GM18951 (cell line): ENCODE measurements around the gene WFDC5.
"Not testable (repeated sequence)": the region's sequence is repeated elsewhere in the genome, so short reads cannot be mapped to it uniquely, and the experiment has no call there.

Experiments
- POLR2A ChIP-seq: IDR thresholded peaks from 4 replicates; pipeline ENCODE4 v1.6.1; 2011; ENCODE audit warnings: mild to moderate bottlenecking; ENCODE audit not compliant: insufficient read length, insufficient read depth; ENCODE audit errors: extremely low read depth
- in situ Hi-C: fragments of 300-500 bp; cut with MboI; formaldehyde crosslinking; loops from one replicate; pipeline ENCODE4 v1.12.0; 2022; ENCODE audit warnings: low sequenced_read_pairs, mixed read lengths, inconsistent platforms; ENCODE audit not compliant: unreplicated experiment

Gene WFDC5, protein sequence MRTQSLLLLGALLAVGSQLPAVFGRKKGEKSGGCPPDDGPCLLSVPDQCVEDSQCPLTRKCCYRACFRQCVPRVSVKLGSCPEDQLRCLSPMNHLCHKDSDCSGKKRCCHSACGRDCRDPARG

DNA sequence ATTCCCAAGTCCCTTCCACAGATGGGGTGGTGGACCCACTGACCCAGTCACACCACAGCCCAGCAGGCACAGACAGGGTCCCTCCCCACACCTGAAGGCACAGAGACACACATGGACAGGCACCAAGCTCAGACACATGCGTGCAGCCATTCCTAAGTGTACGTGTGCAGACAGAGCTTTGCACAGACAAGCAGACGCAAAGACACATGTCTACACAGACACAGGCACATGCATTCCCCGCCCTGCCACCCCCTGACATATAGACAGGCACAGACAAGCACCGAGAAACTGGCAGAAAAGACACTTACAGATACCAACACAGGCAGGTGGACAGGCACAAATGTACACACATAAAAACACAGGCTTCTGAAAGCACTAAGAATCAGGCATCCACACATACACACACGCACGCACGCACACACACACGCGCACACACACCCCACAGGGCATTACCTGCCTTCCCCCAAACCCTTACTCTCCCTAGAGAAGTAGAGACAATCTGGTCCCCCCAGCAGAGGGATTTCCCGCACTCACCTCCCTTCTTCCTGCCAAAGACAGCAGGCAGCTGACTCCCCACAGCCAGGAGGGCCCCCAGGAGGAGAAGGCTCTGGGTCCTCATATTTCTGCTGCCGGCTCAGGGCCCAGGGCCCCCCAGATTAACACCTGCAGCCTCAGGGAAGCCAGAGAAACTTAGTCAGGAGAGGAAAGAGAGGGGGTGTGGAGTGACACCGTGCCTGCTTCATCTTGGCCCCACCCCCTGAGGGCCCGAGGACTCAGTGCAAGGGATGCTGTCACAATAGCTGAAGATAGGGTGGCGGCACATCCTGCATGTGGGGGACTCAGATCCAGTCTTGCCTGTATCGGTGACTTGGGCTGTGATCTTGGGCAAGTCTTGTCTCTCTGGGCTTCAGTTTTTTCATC lies at the start of gene WFDC5:
Gene WFDC5 (minus strand): TSS at position 710 of the 921 bp plus-strand sequence. CDS start 91 bp downstream, at position 619.
- in situ Hi-C loops: no loop called here

DNA sequence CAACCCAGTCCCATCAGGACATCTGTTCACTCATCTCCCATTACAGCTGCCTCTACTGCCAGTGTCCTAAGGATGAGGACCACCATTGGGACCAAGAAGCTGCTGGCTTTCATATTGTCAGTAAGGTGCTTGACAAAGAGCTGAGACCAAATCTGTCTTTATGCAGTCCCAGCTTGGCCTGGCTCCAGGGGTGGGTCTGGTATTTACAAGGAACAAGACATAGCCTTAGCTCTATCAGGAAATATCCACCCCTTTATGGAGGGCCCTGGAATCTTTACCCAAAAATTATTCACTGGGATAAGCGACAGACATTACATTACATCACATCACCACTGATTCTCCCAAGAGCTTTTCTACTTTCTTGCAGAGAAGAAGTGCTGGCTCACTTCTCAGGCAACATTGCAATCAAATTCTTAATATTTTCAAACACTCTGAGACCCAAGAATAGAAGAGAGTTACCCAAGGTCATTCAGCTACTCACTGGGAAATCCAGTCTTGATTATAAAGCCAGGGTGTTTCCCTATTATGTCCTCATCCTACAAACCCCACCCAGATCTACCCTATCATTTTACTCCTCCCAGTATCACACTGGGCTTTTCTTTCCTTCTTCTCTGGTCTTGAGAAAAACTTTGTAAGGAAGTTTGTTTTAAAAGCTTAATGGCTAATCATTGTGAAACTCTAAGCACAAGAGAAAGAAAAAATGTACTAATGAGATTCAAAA lies 48.3 kb upstream of the WFDC5 start:
- in situ Hi-C loops: no loop called here
- no peak for TF ChIP-seq POLR2A

More for the DNA sequence above, at the start of gene WFDC5:
- TF ChIP-seq POLR2A: no peak

DNA sequence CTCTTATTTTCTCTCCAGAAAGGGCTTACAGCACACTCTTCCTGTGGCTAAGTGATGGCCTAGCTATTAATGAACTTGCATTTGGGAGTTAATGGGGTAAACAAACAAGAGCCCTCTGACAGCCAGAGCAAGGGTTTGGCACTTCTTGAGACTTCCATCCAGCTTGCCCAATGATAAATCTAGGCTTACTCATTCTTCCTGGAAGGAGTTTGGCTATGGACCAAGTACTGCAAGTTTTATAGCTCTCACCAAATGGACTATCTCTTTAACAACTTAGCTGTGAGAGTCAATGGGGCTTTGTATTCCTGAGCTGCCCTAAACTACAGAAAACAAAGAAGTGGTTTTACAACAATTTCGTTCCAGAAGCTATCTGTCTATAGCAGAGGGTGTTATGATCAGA lies 43.0 kb upstream of the WFDC5 start:
- in situ Hi-C loops: no loop called here
- no peak for TF ChIP-seq POLR2A

DNA sequence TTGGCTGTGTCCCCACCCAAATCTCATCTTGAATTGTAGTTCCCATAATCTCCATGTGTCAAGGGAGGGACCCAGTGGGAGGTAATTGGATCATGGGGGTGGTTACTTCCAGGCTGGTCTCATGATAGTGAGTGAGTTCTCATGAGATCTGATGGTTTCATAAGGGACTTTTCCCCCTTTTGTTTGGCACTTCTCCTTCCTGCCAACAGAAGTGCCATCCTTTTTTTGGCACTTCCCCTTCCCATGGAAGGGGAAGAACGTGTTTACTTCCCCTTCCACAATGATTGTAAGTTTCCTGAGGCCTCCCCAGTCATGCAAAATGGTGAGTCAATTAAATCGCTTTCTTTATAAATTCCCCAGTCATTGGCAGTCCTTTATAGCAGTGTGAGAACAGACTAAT lies 41.7 kb upstream of the WFDC5 start:
- in situ Hi-C loops: no loop called here
- TF ChIP-seq POLR2A: no peak

DNA sequence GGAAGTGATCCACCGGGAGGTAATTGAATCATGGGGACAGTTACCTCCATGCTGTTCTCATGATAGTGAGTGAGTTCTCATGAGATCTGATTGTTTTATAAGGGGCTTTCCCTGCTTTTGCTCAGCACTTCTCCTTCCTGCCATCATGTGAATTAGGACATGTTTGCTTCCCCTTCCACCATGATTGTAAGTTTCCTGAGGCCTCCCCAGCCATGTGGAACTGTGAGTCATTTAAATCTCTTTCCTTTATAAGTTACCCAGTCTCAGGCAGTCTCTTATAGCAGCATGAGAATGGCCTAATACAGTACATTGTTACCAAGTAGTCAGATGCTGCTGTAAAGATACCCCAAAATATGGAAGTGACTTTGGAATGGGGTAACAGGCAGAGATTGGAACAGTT lies 39.8 kb upstream of the WFDC5 start:
- in situ Hi-C loops: not testable (repeated sequence)

DNA sequence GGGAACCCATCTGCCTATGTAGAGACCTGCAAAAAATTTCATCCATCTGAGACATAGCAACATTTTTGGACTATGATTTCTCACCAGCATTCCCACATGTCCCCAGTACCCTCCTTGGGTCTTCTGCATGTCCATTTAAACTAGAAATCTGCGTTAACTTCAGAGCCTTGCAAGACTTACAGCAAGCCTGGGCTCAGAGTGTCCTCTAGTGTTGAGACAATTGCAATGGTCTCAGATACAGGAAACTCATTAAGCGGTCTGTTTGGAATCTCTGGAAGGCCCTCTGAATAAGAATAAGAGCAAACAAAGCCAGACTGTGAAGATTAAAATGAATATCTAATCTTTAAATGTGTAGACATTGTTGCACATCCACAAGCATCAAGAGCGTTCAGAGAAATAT lies 39.2 kb upstream of the WFDC5 start:
- in situ Hi-C loops: no loop called here
- TF ChIP-seq POLR2A: no peak

DNA sequence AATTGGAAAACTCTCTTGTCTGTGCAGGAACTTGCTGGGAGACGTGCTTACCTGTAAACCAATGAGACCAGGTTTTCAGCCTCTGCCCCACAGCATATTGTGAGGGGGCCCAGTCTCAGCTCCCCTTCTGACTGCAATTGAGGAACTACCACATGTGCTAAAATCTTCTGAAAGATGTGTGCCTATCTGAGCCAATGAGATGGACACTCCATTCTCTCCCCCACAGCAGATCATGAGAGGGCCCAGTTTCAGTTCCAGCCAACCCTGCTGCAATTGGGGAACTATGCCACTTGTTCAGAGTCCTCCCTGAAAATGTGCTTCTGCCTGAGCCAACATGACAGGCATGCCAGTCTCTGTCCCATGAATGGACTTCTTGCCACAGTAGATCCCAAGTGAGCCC lies 38.8 kb upstream of the WFDC5 start:
- no peak for TF ChIP-seq POLR2A
- in situ Hi-C loops: no loop called here

DNA sequence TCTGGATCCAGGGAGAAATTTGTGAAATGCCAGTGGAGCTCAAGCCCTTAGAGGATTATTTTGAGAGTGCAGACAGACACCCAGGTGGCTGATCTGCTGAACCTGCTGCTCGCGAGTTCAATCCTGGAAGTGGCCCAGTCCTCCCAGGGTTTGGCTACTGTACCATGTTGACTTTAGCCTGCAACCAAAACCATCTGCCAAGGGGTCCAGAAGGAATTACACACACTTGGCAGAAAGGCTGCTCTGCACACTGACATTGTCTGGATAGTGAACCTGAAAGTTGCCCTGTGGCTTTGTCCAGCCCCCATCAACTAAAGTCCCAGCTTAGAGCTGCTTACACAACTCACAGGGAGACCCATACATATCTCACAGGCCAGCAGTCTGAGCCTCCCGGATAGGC lies 38.2 kb upstream of the WFDC5 start:
- in situ Hi-C loops: no loop called here
- TF ChIP-seq POLR2A: no peak

DNA sequence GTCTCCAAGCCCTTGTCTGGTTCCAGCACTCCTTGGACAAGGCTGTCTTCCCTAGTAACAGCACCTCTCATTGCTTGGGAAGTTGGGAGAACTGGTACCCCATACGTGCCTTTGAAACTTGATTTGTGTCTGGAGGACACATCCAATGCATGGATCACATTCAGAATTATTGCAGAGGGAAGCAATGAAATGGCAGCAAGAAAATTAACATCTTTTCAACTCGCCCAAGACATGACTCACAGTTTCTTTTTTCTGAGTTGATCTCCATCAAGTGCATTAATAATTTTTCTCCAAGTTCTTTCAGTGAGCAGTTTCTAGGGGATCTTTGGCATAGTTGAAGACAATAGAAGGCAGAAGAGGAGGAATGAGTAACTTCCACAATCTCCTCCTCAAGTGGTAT lies 37.4 kb upstream of the WFDC5 start:
- no peak for TF ChIP-seq POLR2A
- in situ Hi-C loops: no loop called here

DNA sequence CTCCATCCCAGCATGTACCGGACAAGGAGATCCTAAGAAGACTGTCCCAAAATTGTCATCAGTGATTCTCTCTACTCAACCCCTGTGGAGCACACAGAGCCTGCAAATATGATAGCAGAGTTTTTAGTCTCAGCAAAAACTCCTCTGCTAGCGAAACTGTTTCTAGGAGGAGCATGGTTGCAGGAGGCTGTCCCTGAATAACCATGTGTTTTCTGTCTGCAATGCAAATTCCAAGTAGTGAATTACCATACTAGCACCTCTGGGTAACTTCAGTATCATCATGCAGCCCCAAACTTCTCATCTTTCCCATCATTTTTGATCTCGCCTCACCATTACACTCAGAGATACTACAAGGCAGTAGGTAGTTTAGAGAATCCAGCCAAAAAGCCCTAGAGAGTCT lies 34.1 kb upstream of the WFDC5 start:
- no peak for TF ChIP-seq POLR2A
- in situ Hi-C loops: no loop called here

DNA sequence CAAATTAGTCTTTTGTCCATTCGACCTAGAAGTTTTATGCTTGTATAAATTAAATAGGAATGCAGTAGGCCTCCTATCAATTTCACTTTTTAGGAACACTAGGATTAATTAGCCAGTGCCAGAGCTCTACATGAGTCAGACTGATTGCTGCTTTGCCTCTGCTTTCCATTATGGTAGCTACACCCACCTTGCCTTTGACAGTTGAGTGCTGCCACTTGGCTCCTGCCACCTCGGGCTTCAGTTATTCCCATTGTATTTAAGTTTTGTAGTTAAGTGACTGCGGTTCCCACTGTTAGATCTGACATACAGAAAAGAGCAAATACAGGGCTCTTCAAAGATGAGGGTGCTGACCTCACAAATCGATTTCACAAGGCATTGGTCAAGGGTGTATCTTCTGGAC lies 25.9 kb upstream of the WFDC5 start:
- in situ Hi-C loops: no loop called here
- TF ChIP-seq POLR2A: no peak

DNA sequence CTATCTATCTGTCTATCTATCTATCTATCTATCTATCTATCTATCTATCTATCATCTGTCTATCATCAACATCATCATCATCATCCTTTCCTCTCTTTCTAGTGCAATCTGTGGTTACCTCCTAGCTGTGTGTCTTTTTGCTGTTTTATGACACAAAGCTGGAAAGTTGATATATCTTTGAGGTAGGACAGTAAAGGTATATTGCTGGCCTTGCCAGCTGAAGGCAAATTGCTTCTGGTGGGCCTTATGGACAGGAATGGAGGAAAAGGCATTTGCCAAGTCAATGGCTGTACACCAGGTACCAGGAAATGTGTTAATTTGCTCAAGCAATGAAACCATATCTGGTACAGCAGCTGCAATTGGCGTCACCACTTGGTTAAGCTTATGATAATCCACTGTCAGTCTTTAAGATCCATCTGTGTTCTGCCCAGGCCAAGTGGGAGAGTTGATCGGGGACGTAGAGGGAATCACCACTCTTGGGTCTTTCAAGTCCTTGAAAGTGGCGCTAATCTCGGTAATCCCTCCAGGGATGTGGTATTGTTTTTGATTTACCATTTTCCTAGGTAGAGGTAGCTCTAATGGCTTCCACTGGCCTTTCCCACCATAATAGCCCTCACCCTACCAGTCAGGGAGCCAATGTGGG lies 24.9 kb upstream of the WFDC5 start:
- in situ Hi-C loops: not testable (repeated sequence)

DNA sequence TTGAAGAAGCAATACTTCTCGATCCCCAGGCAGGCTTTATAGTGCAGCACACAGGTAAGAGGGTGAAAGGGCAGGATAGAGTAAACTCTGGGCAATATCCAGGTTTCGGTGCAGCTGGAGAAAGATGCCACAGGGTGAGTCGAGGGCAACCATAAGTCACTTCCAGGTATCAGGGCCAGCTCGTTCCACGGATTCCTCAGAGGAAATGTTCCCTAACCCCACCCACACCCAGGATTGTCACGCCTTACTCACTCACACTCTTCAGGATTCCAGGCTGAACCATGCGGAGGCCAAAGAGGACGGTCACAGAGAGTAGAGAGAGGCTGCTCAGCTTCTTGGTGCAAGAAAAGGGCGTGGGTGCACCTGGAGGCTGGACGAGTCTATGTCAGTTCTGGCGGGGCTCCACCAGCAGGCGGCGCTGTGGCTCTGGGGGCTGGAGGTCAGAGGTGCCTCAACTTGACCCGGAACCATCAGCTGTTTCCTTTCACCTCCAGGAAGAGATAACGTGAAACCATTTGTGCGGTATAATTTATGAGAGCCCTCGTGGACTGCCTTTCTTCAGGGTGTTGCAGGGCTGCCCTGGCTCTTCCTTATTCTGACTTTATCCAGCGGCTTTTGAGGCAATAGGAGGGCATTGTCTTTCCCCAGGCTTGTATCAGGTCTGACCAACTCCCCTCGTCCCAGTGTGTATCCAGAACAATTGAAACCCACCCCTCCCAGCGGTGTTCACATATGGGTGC lies 23.8 kb upstream of the WFDC5 start:
- in situ Hi-C loops: no loop called here
- no peak for TF ChIP-seq POLR2A

DNA sequence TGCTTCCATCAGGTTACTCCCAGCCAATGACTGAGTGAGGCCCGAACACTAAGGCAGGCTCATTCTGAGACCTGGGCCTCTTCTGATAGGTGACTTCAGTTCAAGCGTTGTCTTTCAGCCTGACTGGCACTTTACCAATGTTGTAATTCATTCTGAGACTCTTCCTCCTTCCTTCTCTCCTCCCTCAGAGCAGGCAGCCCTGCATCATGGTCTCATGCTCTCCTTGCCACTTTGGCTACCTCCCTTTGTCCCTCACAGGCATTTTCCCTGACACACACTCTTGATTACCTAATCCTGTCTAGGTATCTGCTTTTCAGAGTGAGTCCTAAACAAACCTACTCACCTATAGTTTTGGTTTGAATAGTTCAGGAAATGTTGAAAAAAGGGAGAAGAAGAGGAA lies 21.9 kb upstream of the WFDC5 start:
- TF ChIP-seq POLR2A: no peak
- in situ Hi-C loops: no loop called here
